Measurements from ENCODE around the gene SMYD2.
A peak's percentile ranks its signal among the peaks of the same experiment; 100 is the strongest.

DNA sequence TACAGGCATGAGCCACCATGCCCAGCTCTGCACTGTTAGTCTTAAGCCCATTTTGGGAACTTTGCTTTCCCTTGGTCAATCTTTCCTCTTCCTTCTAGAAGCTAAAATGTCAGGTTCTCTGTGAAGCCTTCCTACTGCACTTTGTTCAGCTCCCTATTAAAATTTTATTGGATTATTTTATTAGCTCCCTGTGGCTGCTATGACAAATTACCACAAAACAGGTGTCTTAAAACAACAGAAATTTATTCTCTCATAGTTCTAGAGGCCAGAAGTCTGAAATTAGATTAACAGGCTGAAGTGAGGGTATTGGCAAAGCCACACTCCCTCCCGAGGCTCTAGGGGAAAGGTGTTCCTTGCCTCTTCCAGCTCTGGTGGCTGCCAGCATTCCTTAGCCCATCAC is 4.2 kb upstream of the SMYD2 start:
- no peak for TF ChIP-seq ELF4 (IDR thresholded peaks at IDR 0.05)
- no peak for TF ChIP-seq TARDBP (IDR thresholded peaks at IDR 0.05)
- no peak for TF ChIP-seq ARNT (IDR thresholded peaks at IDR 0.05)
- TF ChIP-seq HDGF (IDR thresholded peaks at IDR 0.05; ENCODE audit: borderline replicate concordance) = no peak
- no peak for TF ChIP-seq L3MBTL2 (conservative IDR thresholded peaks at IDR 0.05)
- TF ChIP-seq BHLHE40 (IDR thresholded peaks at IDR 0.05; ENCODE audit: borderline replicate concordance) = no peak
- no peak for TF ChIP-seq SUZ12 (IDR thresholded peaks at IDR 0.05)
- TF ChIP-seq, protein P1, sequence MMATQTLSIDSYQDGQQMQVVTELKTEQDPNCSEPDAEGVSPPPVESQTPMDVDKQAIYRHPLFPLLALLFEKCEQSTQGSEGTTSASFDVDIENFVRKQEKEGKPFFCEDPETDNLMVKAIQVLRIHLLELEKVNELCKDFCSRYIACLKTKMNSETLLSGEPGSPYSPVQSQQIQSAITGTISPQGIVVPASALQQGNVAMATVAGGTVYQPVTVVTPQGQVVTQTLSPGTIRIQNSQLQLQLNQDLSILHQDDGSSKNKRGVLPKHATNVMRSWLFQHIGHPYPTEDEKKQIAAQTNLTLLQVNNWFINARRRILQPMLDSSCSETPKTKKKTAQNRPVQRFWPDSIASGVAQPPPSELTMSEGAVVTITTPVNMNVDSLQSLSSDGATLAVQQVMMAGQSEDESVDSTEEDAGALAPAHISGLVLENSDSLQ (IDR thresholded peaks at IDR 0.05) = peak; percentile 66
- TF ChIP-seq FOXA1 (IDR thresholded peaks at IDR 0.05) = no peak
- TF ChIP-seq LEF1 (IDR thresholded peaks at IDR 0.05; ENCODE audit: borderline replicate concordance) = no peak
- TF ChIP-seq SP1 (IDR thresholded peaks at IDR 0.05) = no peak
